SK-N-SH treated with all-trans-retinoic acid at 6 μM for 48 hours (cell line): Measurements from ENCODE around the gene KIF3B.

Experiments
- ISL1 ChIP-seq: fragments of 250-450 bp; sonication (Bioruptor Pico); IDR thresholded peaks from 2 replicates; pipeline ENCODE4 v2.1.2; 2022; ENCODE audit warnings: mild to moderate bottlenecking, moderate library complexity
- PPARA ChIP-seq: fragments of 250-450 bp; sonication (Bioruptor Pico); IDR thresholded peaks from 2 replicates; pipeline ENCODE4 v1.5.0; 2020; ENCODE audit warnings: mild to moderate bottlenecking, borderline replicate concordance
- RARB ChIP-seq: fragments of 250-450 bp; sonication (Bioruptor Pico); IDR thresholded peaks from 2 replicates; pipeline ENCODE4 v1.8.0; 2021; ENCODE audit warnings: mild to moderate bottlenecking, moderate library complexity
- SNAI2 ChIP-seq: fragments of 250-450 bp; sonication (Bioruptor Pico); IDR thresholded peaks from 2 replicates; pipeline ENCODE4 v1.5.0; 2020; ENCODE audit warnings: mild to moderate bottlenecking, moderate library complexity
- TOX ChIP-seq: fragments of 250-450 bp; sonication (Bioruptor Pico); IDR thresholded peaks from 2 replicates; pipeline ENCODE4 v1.8.0; 2021; ENCODE audit warnings: mild to moderate bottlenecking, moderate library complexity, borderline replicate concordance
- ZFP3 ChIP-seq: fragments of 250-450 bp; sonication (Bioruptor Pico); IDR thresholded peaks from 2 replicates; pipeline ENCODE4 v1.5.0; 2020; ENCODE audit warnings: mild to moderate bottlenecking, moderate library complexity
- ZNF565 ChIP-seq: fragments of 450-650 bp; formaldehyde crosslinking; conservative IDR thresholded peaks from 2 replicates; pipeline ENCODE4 v1.5.0; 2020; ENCODE audit warnings: low read depth, mild to moderate bottlenecking, moderate library complexity
- TF ChIP-seq, protein P1 (sequence below): fragments of 250-450 bp; sonication (Bioruptor Pico); IDR thresholded peaks from 2 replicates; pipeline ENCODE4 v1.5.1; 2020; ENCODE audit warnings: low read depth, mild to moderate bottlenecking, moderate library complexity
- TF ChIP-seq, protein P2 (sequence below): fragments of 250-450 bp; sonication (Bioruptor Pico); IDR thresholded peaks from 2 replicates; pipeline ENCODE4 v1.5.0; 2020; ENCODE audit warnings: mild to moderate bottlenecking, moderate library complexity
- TF ChIP-seq, protein P3 (sequence below): fragments of 250-450 bp; sonication (Bioruptor Pico); IDR thresholded peaks from 2 replicates; pipeline ENCODE4 v1.5.1; 2021; ENCODE audit warnings: mild to moderate bottlenecking, moderate library complexity

DNA sequence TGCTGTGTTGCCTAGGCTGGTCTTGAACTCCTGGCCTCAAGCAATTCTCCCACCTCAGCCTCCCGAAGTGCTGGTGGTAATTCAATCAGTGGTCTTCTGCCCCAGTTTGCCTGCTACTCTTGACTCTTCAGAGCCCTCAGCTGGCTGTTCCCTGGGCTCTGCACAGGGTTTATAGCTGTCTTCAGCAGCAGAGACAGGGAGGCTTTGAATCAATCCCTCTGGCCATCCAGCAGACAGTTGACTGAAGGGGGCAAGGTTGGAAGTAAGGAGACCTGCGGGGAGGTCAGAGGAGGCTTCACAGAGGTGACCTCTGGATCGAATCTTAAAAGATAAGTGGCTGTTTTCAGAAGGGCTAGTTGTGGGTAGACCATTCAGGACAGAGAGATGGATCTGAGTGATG is 26.0 kb upstream of the KIF3B start:
- TF ChIP-seq ISL1 (no peak), PPARA (CRISPR knock-in tag) (no peak), TOX (CRISPR knock-in tag) (no peak), ZNF565 (CRISPR knock-in tag) (no peak), RARB (CRISPR knock-in tag) (no peak), ZFP3 (no peak), SNAI2 (CRISPR knock-in tag) (no peak)
- TF ChIP-seq, protein P1, sequence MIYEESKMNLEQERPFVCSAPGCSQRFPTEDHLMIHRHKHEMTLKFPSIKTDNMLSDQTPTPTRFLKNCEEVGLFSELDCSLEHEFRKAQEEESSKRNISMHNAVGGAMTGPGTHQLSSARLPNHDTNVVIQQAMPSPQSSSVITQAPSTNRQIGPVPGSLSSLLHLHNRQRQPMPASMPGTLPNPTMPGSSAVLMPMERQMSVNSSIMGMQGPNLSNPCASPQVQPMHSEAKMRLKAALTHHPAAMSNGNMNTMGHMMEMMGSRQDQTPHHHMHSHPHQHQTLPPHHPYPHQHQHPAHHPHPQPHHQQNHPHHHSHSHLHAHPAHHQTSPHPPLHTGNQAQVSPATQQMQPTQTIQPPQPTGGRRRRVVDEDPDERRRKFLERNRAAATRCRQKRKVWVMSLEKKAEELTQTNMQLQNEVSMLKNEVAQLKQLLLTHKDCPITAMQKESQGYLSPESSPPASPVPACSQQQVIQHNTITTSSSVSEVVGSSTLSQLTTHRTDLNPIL (CRISPR knock-in tag): no peak
- TF ChIP-seq, protein P2, sequence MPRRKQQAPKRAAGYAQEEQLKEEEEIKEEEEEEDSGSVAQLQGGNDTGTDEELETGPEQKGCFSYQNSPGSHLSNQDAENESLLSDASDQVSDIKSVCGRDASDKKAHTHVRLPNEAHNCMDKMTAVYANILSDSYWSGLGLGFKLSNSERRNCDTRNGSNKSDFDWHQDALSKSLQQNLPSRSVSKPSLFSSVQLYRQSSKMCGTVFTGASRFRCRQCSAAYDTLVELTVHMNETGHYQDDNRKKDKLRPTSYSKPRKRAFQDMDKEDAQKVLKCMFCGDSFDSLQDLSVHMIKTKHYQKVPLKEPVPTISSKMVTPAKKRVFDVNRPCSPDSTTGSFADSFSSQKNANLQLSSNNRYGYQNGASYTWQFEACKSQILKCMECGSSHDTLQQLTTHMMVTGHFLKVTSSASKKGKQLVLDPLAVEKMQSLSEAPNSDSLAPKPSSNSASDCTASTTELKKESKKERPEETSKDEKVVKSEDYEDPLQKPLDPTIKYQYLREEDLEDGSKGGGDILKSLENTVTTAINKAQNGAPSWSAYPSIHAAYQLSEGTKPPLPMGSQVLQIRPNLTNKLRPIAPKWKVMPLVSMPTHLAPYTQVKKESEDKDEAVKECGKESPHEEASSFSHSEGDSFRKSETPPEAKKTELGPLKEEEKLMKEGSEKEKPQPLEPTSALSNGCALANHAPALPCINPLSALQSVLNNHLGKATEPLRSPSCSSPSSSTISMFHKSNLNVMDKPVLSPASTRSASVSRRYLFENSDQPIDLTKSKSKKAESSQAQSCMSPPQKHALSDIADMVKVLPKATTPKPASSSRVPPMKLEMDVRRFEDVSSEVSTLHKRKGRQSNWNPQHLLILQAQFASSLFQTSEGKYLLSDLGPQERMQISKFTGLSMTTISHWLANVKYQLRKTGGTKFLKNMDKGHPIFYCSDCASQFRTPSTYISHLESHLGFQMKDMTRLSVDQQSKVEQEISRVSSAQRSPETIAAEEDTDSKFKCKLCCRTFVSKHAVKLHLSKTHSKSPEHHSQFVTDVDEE: no peak
- TF ChIP-seq, protein P3, sequence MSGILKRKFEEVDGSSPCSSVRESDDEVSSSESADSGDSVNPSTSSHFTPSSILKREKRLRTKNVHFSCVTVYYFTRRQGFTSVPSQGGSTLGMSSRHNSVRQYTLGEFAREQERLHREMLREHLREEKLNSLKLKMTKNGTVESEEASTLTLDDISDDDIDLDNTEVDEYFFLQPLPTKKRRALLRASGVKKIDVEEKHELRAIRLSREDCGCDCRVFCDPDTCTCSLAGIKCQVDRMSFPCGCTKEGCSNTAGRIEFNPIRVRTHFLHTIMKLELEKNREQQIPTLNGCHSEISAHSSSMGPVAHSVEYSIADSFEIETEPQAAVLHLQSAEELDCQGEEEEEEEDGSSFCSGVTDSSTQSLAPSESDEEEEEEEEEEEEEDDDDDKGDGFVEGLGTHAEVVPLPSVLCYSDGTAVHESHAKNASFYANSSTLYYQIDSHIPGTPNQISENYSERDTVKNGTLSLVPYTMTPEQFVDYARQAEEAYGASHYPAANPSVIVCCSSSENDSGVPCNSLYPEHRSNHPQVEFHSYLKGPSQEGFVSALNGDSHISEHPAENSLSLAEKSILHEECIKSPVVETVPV (CRISPR knock-in tag): no peak
